RKO (cell line): Measurements from ENCODE around the gene STOML2.
A peak's percentile ranks its signal among the peaks of the same experiment; 100 is the strongest.

Source experiments
- DNase-seq: peaks from one replicate; pipeline ENCODE4 v3.0.0-alpha.2; 2016; ENCODE audit warnings: low spot score

STOML2 gene

DNA sequence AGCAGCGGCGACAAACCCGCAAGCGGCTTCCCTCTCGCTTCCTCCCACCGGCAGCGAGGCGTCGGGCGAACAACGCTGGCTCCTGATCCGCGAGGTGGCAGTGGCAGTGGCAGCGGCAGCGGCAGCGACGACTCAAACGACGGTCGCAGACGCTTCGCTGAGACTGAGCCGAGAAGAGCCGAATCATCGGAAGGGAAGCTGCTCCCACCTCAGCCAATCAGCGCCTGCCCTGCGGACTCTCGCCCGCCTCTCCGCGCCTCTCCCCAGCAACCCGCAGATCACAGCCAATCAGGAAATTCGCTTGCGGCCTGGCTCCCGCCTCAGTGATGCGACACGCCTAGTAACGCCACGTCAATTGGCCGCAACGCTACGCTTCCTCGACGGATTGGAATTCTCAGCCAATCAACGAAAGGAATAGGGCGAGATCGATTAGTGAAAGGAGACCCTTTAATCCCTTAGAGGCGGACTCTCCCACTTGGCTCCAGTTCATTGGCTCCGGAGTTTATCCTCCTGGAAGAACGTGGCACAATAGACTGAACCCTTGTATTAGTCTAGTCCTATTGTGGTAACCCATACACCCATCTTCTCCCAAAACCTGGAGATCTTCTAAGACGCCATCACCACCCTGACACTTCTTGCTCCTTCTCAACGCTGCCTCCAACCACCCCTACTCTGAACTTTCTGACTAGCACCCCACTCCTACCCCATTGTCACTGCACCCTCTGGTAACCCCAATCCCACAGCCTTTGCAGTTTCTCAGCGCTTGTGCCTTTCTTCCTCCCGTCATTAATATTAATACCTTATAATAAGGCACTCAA lies 30.3 kb downstream of the STOML2 start, which contains the start of gene VCP:
Gene VCP (minus strand): TSS at position 165 of the 818 bp plus-strand sequence. CDS start 272 bp downstream, outside the sequence.
- DNase-seq, result peak; percentile 99

DNA sequence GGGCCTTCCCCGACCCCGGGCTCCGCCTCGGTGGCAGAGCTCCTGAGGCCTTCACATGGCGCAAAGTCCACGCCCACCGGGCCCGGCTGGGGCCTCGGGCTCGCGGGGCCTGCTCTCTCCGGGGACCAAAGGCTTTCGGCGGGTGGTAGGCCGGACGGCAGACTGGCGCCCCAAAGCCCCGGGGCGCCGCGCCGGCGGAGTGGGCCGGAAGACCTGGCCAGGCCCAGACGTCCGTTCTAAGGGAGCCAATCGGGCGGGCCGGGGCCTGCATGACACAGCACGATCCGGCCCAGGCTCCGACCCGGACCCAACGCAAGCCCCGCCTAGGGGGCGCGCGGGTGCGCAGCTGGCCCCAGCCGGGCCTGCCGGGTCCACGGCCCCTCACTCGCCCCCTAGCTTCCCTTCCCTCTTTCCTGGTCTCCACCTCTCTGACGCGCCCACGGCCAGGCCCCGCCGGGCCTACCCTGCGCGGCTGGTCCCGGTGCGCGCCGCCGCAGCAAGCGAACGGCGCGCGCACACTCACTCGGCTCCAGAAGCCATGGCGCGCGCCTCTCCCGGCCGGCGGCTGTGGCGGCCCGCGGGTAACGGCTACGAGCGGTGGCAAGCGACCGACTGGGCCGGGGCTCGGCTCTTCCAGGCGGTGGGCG lies 31.0 kb downstream of the STOML2 start:
- peak; percentile 87 for DNase-seq

GRCh38 chr9:35070823-35071813 lies 31.8 kb downstream of the STOML2 start:
- DNase-seq, result peak; percentile 75

GRCh38 chr9:35069020-35069419 lies 33.9 kb downstream of the STOML2 start:
- no peak for DNase-seq

- no peak for DNase-seq
Observed at GRCh38 chr9:35067056-35067455, 35.9 kb downstream of the STOML2 start.

GRCh38 chr9:35060548-35061207 lies 42.3 kb downstream of the STOML2 start:
- no peak for DNase-seq

- DNase-seq, result no peak
Observed at GRCh38 chr9:35059438-35059837, 43.5 kb downstream of the STOML2 start.

DNA sequence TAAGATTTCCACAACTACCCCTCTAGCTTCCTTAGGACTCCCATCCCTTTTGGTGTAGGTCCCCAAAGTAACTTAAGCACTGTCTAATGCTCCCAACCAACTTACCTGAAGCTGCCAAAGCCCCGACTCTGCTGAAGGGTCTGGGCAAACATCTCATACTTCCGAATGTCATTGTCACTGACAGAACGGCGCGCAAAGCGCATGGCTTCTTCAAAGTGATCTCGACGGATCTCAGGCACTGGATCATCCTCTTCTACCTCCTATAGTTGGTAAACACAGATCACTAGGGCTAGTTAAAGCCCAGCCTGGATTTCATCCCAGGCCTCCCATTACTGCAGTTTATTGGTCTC lies 45.7 kb downstream of the STOML2 start:
- no peak for DNase-seq

GRCh38 chr9:35056571-35057270 lies 46.2 kb downstream of the STOML2 start:
- no peak for DNase-seq

DNA sequence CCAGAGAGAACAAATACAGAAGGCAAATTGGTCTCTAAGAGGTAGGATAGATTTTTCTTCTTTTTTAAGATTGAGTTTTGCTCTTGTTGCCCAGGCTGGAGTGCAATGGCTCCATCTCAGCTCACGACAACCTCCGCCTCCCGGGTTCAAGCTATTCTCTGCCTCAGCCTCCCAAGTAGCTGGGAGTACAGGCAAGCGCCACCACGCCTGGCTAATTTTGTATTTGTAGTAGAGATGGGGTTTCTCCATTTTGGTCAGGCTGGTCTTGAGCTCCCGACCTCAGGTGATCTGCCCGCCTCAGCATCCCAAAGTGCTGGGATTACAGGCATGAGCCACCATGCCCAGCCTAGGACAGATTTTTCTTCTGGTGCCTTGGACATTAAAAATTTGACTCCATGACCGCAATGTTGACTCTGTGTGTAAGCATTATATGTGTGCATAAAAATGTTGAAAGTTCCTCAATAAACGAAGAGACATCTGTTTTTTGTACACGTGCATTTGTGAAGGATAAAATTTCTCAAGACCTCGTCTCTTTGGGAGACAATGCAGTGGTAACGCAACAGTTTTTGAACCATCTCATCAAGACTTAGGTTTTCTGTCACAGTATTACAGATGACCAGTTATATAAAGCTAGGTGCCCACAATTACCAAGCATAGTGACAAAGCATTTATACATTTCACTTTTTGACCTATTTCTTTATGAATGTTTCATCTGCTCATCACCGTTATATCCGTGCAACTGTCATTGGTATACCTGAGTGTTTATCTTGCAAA lies 47.9 kb downstream of the STOML2 start:
- DNase-seq, result no peak

- DNase-seq, result no peak
Observed at GRCh38 chr9:35054185-35054835, 48.6 kb downstream of the STOML2 start.

DNA sequence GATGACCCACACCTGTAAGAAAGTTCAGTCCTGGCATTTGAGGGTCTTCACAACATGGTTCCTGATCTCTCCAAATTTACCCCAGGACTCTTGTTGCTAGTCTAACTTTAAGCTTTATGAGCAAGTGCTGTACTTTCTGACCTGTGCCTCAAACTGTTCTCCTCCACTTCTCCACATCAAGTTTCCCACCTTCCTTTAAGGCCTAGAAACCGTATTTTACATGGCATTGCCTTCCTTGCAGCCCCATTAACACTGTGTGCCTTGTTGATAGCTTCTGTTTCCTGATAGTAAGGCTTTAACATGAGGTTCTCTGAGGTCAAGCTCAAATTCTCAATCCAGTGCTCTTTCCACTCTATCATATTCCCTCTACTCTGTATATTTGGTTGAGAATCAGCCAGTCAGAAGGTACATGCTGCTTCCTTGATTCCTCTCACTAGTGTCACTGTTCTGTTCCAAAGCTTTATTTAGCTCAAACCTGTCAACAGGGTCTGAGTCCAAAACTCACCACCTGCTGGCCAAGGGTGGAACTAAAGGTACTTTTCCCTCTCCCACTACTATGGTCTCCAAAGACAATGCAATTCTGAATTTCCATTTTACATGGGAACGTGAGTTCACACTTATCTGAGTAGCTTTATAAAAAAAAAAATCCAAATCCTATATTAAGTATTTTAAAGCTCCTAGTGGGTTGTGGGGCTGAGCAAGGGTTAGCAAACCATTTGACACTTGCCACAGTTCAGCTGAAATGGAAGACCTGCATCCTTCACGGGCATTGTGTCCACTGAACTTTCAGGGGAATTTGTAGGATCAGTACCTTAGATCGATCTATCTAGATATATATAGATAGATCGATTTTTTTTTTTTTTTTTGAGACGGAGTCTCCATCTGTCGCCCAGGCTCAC lies 51.6 kb downstream of the STOML2 start:
- peak; percentile 41 for DNase-seq
